Neural cell (in vitro differentiated cells): ENCODE measurements around the gene UBE3D.

ENCODE experiments used
- EP300 ChIP-seq: fragments of 450-650 bp; conservative IDR thresholded peaks from 2 replicates; pipeline ENCODE4 v1.6.1; 2014; ENCODE audit warnings: antibody characterized with exemption, mild to moderate bottlenecking, moderate library complexity; ENCODE audit not compliant: poor library complexity, severe bottlenecking
- EZH2 ChIP-seq: fragments of 200-600, 300-800 bp; shearing (Covaris generic), sonication (generic); IDR thresholded peaks from 2 replicates; pipeline ENCODE4 v1.6.1; 2014; ENCODE audit warnings: antibody characterized with exemption, low read length, borderline replicate concordance, mild to moderate bottlenecking; ENCODE audit not compliant: insufficient read depth, poor library complexity, severe bottlenecking
- MXI1 ChIP-seq: fragments of 450-650 bp; conservative IDR thresholded peaks from 2 replicates; pipeline ENCODE4 v1.6.1; 2014; ENCODE audit warnings: antibody characterized with exemption, mild to moderate bottlenecking; ENCODE audit not compliant: poor library complexity, severe bottlenecking
- POLR2AphosphoS5 ChIP-seq: IDR thresholded peaks from 2 replicates; pipeline ENCODE4 v1.6.1; 2012
- SMC3 ChIP-seq: fragments of 450-650 bp; conservative IDR thresholded peaks from 2 replicates; pipeline ENCODE4 v1.6.1; 2014; ENCODE audit warnings: antibody characterized with exemption, mild to moderate bottlenecking, moderate library complexity; ENCODE audit not compliant: poor library complexity
- TF ChIP-seq, protein P1 (sequence below): IDR thresholded peaks from 2 replicates; pipeline ENCODE4 v1.6.1; 2012; ENCODE audit warnings: borderline replicate concordance
- TF ChIP-seq, protein P2 (sequence below): fragments of 450-650 bp; IDR thresholded peaks from 2 replicates; pipeline ENCODE4 v1.5.1; 2014; ENCODE audit warnings: antibody characterized with exemption, mild to moderate bottlenecking, moderate library complexity; ENCODE audit not compliant: poor library complexity, severe bottlenecking

DNA sequence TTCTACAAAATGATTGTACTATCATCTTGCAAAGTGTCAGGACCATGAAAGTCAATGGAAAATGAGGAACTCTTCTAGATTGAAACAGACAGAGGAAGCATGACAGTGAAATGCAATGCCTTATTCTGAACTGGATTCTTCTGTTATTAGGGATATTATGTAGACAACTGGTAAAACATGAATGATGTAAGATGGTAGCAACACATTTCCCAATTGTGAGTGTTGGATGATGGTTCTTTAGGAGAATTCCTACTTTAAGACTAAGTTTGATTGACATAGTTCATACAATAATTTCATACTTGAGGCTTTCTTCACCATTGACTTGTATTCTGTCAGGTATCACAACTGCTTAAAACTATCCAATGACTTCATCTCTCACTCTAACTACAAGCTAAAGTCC lies 4.5 kb downstream of the UBE3D start:
- no peak for TF ChIP-seq EZH2
- TF ChIP-seq, protein P1, sequence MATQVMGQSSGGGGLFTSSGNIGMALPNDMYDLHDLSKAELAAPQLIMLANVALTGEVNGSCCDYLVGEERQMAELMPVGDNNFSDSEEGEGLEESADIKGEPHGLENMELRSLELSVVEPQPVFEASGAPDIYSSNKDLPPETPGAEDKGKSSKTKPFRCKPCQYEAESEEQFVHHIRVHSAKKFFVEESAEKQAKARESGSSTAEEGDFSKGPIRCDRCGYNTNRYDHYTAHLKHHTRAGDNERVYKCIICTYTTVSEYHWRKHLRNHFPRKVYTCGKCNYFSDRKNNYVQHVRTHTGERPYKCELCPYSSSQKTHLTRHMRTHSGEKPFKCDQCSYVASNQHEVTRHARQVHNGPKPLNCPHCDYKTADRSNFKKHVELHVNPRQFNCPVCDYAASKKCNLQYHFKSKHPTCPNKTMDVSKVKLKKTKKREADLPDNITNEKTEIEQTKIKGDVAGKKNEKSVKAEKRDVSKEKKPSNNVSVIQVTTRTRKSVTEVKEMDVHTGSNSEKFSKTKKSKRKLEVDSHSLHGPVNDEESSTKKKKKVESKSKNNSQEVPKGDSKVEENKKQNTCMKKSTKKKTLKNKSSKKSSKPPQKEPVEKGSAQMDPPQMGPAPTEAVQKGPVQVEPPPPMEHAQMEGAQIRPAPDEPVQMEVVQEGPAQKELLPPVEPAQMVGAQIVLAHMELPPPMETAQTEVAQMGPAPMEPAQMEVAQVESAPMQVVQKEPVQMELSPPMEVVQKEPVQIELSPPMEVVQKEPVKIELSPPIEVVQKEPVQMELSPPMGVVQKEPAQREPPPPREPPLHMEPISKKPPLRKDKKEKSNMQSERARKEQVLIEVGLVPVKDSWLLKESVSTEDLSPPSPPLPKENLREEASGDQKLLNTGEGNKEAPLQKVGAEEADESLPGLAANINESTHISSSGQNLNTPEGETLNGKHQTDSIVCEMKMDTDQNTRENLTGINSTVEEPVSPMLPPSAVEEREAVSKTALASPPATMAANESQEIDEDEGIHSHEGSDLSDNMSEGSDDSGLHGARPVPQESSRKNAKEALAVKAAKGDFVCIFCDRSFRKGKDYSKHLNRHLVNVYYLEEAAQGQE, result no peak
- TF ChIP-seq, protein P2, sequence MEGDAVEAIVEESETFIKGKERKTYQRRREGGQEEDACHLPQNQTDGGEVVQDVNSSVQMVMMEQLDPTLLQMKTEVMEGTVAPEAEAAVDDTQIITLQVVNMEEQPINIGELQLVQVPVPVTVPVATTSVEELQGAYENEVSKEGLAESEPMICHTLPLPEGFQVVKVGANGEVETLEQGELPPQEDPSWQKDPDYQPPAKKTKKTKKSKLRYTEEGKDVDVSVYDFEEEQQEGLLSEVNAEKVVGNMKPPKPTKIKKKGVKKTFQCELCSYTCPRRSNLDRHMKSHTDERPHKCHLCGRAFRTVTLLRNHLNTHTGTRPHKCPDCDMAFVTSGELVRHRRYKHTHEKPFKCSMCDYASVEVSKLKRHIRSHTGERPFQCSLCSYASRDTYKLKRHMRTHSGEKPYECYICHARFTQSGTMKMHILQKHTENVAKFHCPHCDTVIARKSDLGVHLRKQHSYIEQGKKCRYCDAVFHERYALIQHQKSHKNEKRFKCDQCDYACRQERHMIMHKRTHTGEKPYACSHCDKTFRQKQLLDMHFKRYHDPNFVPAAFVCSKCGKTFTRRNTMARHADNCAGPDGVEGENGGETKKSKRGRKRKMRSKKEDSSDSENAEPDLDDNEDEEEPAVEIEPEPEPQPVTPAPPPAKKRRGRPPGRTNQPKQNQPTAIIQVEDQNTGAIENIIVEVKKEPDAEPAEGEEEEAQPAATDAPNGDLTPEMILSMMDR, result no peak
- no peak for TF ChIP-seq MXI1
- no peak for TF ChIP-seq EP300
- no peak for TF ChIP-seq SMC3
- no peak for TF ChIP-seq POLR2AphosphoS5
